Kidney (tissue), 14 donors: ENCODE data around the gene ARSI. TPM values are rescaled to one million over a fixed set of nuclear protein-coding genes. Genes with fewer than 3 reads are reported as not detected.

Source experiments
- DNase-seq, 5 donors: peaks; one replicate each; pipeline ENCODE4 v3.0.0-alpha.2; 2013 to 2020
- FAIRE-seq: peaks from 2 replicates; lab custom pipeline; 2012; peaks lifted over from hg19 to GRCh38; lab: Jason Lieb, UNC
- H3K27ac ChIP-seq, 2 donors: one replicate each; pipeline ENCODE4 v1.7.0; 2013; ENCODE audit warnings: low read depth in 2 of 2, low read length in 2 of 2, inconsistent platforms in 1 of 2
- H3K27me3 ChIP-seq: one replicate; pipeline ENCODE4 v1.7.1; 2013; ENCODE audit warnings: low read length, inconsistent platforms; ENCODE audit not compliant: control insufficient read depth, insufficient read depth
- H3K36me3 ChIP-seq, 3 donors: one replicate each; pipeline versions ENCODE4 v1.7.0 to v1.7.1; 2013; ENCODE audit warnings: low read length in 3 of 3, control low read depth in 1 of 3, inconsistent platforms in 1 of 3; ENCODE audit not compliant: insufficient read depth in 3 of 3, control insufficient read depth in 2 of 3
- H3K4me1 ChIP-seq, 3 donors: one replicate each; pipeline versions ENCODE4 v1.7.0 to v1.7.1; 2013; ENCODE audit warnings: low read length in 3 of 3, inconsistent platforms in 1 of 3, low read depth in 1 of 3; ENCODE audit not compliant: control insufficient read depth in 2 of 3, insufficient read depth in 2 of 3
- H3K4me3 ChIP-seq, 3 donors: one replicate each; pipeline versions ENCODE4 v1.7.0 to v1.8.1; 2013; ENCODE audit warnings: low read length in 3 of 3, control low read depth in 1 of 3, inconsistent platforms in 1 of 3
- H3K9ac ChIP-seq, 3 donors: one replicate each; pipeline versions ENCODE4 v1.7.0 to v1.7.1; 2013; ENCODE audit warnings: low read length in 3 of 3, control low read depth in 1 of 3, inconsistent platforms in 1 of 3
- H3K9me3 ChIP-seq, 3 donors: one replicate each; pipeline versions ENCODE4 v1.7.0 to v1.7.1; 2013; ENCODE audit warnings: low read length in 3 of 3, control low read depth in 1 of 3, inconsistent platforms in 1 of 3; ENCODE audit not compliant: control insufficient read depth in 2 of 3, insufficient read depth in 1 of 3
- CTCF ChIP-seq: IDR thresholded peaks from 3 replicates; pipeline ENCODE4 v1.5.1; 2012; ENCODE audit warnings: mild to moderate bottlenecking, moderate library complexity, borderline replicate concordance; ENCODE audit not compliant: insufficient read depth; ENCODE audit errors: extremely low read depth
- intact Hi-C: fragments of 100-400 bp; cut with DNase I; formaldehyde crosslinking; loops from one replicate; pipeline ENCODE4 v1.11.1; 2022
- polyA plus RNA-seq: library from polyadenylated mRNA; stranded (reverse); fragments of 350-450 nt; fragmentation: Illumina TruSeq; extraction: RNeasy Lipid Tissue Mini Kit (QIAGEN cat#74804); gene quantifications from one replicate; pipeline ENCODE4 v1.2.3, GENCODE V29; 2014; ENCODE audit warnings: low read depth, low replicate concordance; ENCODE audit not compliant: insufficient read depth
- total RNA-seq: library from RNA; stranded (reverse); fragmentation: NEBNext Ultra II Directional; extraction: Animal tissue kit (Norgen Biotek cat#: 25700); gene quantifications from one replicate; pipeline ENCODE4 v1.2.1, GENCODE V29; 2021
- donor health status: control.
- donor health status: control.
- donor health status: control.
- donor health status: control.
- donor health status: control.
- donor health status: DM: yes; HTN: yes; CAD: no.
- donor health status: Normal renal cell carcinoma (clear cell type).

ARSI gene
- total and polyA plus RNA-seq, 2 donors from 2014 or later, result 0.57 to 1.1 TPM

GRCh38 chr5:150281987-150282386 is 20.7 kb downstream of the ARSI start:
- Histone ChIP-seq H3K4me3 (no peak overlapping the region), H3K4me1 (no peaks in the 10 kb centered on the region), H3K27ac (no peak overlapping the region), H3K36me3 (no peaks in the 10 kb centered on the region), H3K27me3 (no peaks in the 10 kb centered on the region), H3K9me3 (no peaks in the 10 kb centered on the region), H3K9ac (no peak overlapping the region)
- DNase-seq (peak in 1 of 5 donors; percentile 4), FAIRE-seq (no peak)
- no peak for TF ChIP-seq CTCF
- intact Hi-C loops, result no loop called here

- no peak for DNase-seq
- H3K9ac ChIP-seq, result no peak overlapping the region
These were observed 23.2 kb downstream of the ARSI start for GRCh38 chr5:150279330-150280020.

GRCh38 chr5:150278916-150279315 is 23.8 kb downstream of the ARSI start:
- FAIRE-seq, result no peak
- no peak for TF ChIP-seq CTCF
- DNase-seq, result no peak
- Histone ChIP-seq H3K27ac (no peak overlapping the region), H3K36me3 (no peaks in the 10 kb centered on the region), H3K9ac (no peak overlapping the region), H3K4me1 (no peaks in the 10 kb centered on the region), H3K4me3 (no peak overlapping the region), H3K9me3 (no peaks in the 10 kb centered on the region), H3K27me3 (no peaks in the 10 kb centered on the region)
- intact Hi-C loops, result no loop called here

More at GRCh38 chr5:150279330-150280020, 23.2 kb downstream of the ARSI start:
- Histone ChIP-seq H3K4me3 (no peak overlapping the region), H3K27me3 (no peaks in the 10 kb centered on the region), H3K4me1 (no peaks in the 10 kb centered on the region), H3K36me3 (no peaks in the 10 kb centered on the region), H3K9me3 (no peaks in the 10 kb centered on the region), H3K27ac (no peak overlapping the region)
- no peak for TF ChIP-seq CTCF
- intact Hi-C loops, result no loop called here
- no peak for FAIRE-seq
